Ureter (tissue), 1 donor: ENCODE measurements around the gene AMZ1. TPM values are rescaled to one million over a fixed set of nuclear protein-coding genes. Genes with fewer than 3 reads are reported as not detected.
A peak's percentile ranks its signal among the peaks of the same experiment; 100 is the strongest.
"Not testable (repeated sequence)": the region's sequence is repeated elsewhere in the genome, so short reads cannot be mapped to it uniquely, and the experiment has no call there.

Source experiments
- DNase-seq: peaks from one replicate; pipeline ENCODE4 v3.0.0-alpha.2; 2020; ENCODE audit warnings: low spot score
- total RNA-seq: library from RNA; stranded (reverse); gene quantifications from one replicate; pipeline ENCODE4 v1.2.4, GENCODE V29; 2023
- donor health status: DM: yes; HTN: yes; CAD: no.

AMZ1 gene
- total RNA-seq, 1 donor from 2014 or later, result 0.23 TPM

DNA sequence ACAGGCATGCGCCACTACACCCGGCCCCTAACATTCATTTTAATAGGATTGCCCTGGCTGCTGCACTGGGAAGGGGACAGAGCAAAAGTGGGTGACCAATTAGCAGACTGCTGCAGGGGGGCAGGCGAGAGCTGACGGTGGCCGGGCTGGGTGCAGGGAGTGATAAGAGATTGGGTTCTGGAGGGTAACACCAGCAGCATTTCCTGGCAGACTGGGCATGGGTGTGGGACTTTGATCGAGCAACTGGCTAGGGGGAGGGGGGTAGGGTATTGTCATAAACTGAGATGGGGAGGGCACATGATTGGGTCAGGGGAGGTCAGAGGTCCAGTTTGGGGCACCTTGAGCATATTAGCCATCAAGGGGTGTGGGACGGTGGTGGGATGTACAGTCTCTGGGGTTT lies 20.2 kb upstream of the AMZ1 start:
- DNase-seq, result no peak

- DNase-seq, result no peak
These were observed 19.6 kb upstream of the AMZ1 start for GRCh38 chr7:2668401-2668800.

DNA sequence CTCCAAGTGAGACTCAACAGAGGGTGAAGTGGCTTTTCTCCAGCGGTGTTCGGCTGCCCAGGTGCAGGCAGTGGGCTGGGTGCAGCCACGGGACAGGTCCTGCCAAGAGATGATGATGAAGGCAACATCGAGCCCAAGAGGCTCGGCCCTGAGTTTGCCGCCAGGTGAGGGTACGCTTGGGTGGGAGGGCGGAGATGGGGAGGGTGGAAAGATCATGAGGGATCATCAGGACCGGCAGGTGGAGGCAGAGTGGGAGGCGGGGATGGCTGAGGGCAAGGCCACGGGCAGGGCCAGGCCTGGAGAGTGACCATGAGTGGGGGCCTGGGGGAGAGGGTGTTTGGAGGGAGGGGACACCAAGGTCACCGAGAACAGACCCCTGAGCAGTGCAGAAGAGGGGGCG lies 17.8 kb upstream of the AMZ1 start:
- DNase-seq, result no peak

DNA sequence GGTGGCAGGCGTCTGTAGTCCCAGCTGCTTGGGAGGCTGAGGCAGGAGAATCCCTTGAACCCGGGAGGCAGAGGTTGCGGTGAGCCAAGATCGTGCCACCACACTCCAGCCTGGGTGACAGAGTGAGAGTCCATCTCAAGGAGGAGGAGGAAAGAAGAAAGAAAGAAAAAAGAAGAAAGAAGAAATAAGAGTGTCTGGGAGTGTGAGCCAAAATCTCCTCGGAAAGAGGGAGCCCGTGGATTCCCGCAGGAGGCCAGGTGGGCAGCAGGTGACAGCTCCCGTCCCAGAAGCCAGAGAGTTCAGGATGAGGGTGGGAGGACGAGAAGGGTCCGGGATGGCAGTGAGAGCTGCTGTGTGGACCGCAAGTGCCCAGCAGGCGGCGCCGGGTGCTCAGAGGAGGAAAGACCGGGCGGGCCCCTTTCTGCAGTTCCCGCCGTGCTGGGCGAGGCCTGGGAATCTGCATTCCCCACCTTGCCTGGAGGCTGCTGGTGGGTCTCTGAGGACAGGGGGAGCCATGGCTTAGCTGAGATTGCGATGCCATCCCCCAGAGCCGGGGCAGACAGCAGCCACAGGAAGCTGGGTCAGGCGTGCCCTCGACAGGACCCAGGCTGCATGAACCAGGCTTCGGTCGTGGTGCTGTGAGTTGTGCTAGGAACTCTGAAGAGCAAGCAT lies 17.1 kb upstream of the AMZ1 start:
- peak; percentile 65 for DNase-seq

- not testable (repeated sequence) for DNase-seq
These were observed 14.8 kb upstream of the AMZ1 start for GRCh38 chr7:2673214-2673613.

DNA sequence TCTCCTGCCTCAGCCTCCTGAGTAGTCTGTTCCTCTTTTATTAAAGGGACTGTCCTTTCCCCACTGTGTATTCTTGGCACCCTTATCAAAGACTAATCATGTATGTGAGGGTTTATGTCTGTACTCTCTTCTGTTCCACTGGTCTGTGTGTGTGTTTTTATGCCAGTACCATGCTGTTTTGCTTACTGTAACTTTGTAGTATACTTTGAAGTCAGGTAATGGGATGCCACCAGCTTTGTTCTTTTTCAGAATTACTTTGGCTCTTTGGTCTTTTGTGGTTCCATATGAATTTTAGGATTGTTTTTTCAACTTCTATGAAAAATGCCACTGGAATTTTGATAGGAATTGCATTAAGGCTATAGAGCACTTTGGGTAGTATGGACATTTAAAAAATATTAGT lies 14.1 kb upstream of the AMZ1 start:
- no peak for DNase-seq

GRCh38 chr7:2675256-2675764 lies 12.7 kb upstream of the AMZ1 start:
- DNase-seq, result no peak

DNA sequence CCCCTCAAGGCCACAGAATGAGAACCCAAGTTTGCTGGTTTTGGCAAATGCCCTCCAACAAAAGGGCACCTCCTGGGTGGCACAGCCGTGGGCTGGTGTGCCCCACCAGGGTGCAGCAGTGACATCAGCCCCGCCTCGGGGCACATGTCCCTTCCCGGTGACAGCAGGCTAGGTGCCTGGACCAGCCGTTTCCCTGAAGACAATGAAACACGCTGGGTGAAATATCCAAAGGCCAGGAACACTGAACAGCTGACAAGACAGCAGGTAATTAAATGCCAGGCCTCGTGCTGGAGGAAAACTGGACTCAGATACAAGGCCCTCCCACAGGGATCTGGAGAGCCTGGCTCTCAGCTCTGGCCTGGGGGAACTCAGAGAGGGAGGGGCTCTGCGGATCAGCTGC lies 11.4 kb upstream of the AMZ1 start:
- not testable (repeated sequence) for DNase-seq

DNA sequence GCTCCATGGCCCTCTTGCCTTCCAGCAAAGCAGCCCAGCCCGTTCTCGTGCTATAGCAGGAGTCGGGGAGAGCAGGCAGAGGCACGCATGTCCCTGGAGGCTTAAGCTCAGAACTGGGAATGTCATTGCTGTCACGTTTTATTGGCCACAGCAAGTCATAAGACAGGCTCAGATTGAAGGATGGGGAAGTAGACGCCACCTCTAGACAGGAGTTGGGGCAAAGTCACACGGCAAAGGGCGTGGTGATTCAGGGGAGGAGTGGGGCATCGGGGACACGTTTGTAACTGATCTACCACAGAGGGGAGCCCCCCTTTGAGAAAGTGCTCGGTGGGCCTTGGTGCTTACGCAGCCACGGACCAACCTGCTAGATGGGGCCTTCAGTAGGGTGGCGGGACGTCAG lies 9.5 kb upstream of the AMZ1 start:
- DNase-seq, result not testable (repeated sequence)

GRCh38 chr7:2679135-2680127 lies 8.6 kb upstream of the AMZ1 start:
- not testable (repeated sequence) for DNase-seq

DNA sequence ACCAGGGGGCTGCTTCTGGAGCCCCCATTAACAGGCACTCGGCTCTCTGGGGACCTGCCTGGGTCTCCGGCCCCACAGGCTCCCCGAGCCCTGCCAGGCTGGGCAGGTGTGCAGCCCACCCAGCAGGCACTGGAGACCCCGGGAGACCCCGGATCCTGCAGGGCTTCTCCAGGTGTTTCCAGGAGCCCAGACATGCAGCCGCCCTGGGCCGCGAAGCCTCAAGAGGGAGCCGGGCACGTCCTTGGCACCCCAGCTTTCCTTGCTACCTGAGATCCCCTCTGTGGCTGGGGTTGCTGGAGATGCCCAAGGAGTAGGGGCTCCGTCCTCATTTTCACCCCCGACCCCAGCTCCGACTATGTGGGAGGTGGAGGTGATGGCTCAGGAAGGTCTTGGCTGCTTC lies 7.7 kb upstream of the AMZ1 start:
- no peak for DNase-seq

DNA sequence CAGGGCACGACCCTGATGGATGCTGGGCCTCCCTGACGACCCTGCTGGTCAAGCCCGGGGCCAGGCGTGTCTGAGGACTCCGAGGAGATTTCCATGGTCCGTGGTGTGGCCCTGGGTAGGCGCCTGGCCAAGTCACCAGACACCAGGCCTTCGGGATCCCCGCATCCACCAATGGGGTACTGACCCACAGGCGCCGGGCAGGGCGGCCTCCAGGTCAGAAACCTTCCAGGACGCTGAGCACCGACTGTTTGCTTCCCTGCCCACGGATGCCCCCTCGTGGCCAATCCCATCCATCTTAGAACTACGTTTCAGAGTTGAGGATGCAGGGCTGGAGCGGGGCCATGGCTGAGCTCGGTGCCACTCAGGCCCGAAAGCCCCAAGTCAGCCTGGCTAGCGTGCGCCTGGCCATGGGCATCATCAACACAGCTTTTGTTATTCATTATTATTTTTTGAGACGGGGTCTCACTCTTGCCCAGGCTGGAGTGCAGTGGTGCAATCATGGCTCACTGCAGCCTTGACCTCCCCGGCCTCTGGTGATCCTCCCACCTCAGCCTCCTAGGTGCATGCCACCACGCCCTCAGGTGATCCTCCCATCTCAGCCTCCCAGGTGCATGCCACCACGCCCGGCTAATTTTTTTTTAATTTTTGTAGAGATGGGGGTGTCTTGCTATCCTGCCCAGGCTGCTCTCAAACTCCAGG lies 7.1 kb upstream of the AMZ1 start:
- peak; percentile 80 for DNase-seq

DNA sequence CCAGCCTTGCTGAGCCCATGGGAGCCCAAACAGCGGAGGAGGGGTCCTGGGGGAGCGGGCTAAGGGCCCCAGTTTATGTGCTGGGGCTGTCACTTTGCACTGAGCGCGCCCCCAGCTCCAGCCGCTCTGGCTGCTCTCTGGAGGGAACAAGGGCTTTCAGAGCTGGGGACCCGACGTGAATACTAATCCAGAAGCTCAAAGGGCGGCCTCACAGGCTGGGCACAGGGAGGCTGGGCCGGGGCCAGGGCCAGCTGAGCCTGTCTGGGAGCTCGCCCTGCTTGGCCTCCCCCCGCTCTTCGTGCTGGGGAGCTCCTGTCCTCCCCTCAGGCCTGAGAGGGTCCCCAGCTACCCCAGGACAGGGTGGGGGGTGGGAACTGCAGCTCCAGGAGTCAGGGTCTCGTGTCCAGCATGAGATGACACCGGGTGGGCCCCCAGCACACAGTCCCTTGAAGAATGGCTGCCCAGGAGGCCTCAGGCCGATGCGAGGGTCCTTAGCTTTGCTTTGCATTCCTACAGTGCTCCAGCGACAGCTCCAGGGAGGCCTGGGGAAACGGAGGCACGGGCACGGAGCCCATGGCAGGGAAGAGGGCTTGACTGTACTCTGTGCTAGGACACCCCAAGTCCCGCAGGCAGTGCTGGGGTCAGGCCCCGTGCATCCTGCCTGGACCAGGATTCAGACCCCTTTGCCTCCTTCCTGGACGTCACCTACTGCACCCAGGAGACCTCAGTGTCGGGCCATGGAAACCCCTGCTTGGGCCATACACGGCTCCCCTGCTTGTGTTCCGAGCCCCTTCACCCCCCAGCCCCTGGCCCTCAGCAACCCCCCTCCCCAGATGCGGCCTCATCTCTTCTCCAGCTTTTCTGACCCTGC lies 5.8 kb upstream of the AMZ1 start:
- no peak for DNase-seq

DNA sequence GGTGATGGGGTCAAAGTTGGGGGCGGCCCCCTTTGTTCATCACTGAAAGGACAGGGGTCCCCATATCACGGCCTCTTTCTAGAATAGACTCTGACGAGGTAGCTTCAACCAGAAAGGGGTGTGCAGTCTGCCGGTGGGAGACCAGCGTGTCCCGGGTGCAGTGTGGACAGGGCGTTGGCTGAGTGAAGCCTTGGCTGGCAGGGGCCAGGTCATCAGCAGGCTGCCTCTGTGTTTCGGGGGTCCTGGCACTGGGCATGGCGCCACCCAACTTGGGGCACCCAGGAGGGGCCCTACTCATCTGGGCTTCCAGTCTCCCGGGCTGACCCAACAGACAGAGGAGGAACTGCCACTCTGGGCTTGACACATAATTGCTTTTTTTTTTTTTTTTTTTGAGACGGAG lies 3.5 kb upstream of the AMZ1 start:
- no peak for DNase-seq

DNA sequence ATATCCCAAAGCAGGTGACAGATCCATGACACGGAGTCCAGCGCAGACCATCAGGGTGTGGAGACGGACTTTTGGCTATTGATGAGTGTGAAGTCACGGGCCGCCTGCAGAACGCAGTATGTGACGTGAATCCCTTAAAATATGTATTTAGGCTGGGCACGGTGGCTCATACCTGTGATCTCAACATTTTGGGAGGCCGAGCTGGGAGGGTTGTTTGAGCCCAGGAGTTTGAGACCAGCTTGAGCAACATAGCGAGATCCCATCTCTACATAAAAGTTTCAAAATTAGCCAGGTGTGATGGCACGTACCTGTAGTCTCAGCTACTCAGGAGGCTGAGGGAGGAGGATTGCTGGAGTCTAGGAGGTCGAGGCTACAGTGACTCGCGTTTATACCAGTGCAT lies 1.9 kb upstream of the AMZ1 start:
- no peak for DNase-seq

DNA sequence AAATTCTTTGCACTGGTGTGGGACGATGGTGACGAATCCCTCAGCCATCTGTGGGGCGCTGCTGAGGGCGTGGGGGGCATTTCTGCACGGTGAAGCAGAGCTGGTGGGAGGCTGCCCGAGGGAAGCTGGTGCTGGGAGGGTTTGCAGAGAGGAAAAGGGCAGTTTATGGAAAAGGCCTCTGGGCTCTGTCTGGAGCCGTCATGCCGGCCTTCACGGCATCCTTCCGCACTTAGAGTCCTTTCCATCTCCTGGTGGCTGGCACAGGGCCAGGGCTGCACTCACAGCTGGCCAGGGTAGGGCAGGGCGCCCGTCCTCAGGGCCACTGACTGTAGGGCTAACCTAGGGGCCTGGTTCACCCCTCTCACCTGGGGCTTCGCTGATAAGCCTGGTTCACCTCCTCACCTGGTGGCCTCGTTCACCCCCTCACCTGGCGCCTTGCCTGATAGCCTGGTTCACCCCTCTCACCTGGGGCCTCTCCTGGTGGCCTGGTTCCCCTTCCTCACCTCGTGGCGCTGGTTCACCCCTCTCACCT lies 598 bp upstream of the AMZ1 start:
- no peak for DNase-seq

DNA sequence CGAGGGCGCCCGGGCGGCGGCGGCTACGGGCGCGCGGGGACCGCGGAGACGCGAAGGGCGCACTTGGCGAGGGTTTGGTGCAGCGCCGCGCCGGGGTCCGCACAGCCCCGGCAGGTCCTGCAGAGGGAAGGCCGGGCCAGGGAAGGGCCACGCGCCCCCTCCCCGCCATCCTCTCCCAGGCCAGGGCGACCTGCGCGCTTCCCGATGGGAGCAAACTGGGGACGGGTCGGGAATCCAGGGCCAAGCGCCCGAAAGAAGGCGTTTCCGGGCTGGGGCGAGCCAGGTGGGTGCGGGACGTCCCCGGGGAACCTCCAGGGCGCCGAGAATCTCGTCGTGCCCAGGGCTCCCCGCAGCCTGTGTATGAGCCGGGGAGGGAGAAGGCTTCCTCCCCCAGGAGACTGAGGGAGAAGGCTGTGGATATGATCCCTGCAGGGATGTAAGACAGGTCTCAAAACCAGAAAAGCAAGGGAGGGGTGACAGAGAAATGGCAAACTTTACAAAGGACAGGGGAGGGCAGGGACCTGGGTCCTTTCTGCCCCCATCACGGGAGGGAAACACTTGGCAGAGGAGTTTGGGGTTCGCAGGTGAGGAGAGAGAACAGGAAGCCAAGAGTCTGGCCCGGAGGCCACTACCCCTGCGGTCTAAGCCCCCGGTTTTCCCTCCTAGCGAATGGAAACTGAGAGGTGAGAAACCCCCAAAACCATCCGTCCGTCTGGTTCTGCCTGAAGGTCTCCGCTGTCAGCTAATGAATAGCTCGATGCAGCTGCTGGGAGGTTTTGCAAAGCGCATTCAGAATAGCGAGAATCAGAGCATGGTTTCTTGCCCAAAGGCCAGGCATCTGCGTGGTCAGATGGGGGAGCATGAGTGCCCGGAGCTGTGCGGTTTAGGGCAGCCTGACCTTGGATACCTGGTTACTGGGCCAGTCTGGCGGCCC lies 674 bp downstream of the AMZ1 start:
- DNase-seq, result no peak

GRCh38 chr7:2689343-2689847 lies 1.4 kb downstream of the AMZ1 start:
- no peak for DNase-seq

DNA sequence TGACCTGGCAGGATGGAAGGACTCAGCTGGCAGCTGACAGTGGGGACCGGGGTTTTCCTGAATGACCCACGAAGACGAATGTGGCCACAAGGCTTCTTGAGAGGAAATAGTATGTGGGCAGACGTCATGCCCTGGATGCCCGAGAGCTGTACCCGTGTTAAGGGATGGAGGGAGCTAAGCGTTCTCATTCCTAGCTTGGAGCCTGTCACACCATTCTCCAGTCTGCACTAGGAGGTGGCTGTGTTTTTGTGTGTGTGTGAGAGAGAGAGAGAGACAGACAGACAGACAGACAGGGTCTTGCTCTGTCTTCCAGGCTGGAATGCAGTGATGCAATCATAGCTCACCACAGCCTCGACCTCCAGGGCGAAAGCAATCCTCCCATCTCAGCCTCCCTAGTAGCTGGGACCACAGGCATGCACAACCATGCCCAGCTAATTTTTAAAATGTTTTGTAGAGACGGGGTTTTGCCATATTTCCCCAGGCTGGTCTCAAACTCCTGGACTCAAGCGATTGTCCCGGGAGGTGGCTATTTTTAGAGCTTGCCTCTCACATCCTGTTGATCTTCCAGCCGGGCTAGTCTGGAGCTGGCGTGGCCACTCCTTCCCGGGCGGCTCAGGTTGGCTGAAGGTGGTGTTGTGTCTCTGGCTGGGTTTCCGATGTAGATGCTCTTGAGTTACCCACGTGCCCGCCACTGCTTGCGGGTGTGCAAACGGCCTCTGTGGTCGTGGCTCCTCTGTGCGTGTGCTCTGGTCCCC lies 2.1 kb downstream of the AMZ1 start:
- no peak for DNase-seq
